ENCODE data around the gene LBHD2. TPM values are rescaled to one million over a fixed set of nuclear protein-coding genes. Genes with fewer than 3 reads are reported as not detected.

LBHD2 gene
- total and polyA plus RNA-seq, 4 donors: not detected

DNA sequence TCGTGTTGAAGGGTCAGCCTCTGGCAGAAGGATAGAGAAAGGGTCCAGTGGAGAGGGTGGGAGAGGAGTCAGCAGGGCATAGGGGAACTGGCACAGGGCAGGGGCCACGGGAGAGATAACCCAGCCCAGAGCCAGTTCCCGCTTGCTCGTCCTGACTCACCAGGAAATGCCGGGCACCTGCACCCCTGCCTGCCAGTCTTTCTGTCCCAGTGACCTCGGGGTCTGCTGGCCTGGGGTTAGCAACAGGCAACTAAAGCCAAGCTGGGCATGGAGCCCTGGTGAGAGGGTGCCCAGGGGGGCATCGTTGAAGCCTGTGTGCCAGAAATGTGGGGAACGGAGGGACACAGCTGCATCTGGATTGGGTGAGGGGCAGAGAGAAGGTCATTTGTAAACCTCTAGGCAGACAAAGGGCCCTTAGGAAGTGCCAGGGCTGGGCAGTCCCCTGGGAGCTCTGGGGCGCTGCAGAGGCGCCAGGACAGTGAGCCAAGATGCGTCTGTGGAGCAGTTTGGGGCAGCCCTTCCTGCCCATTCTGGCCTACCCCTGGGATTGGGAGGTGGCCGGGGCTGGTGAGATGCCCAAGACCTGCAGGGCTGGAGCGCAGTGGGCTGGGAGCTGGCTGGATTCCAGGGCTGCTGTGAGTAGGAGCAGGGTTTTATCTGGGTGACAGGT is 44.8 kb downstream of the LBHD2 start:
- Histone ChIP-seq H3K9me3 (ENCODE audit: control insufficient read depth, low read length) (no peaks in the 10 kb centered on the region), H3K4me1 (ENCODE audit: control insufficient read depth in 1 of 2, insufficient read depth in 2 of 2, low read length in 2 of 2) (no peaks in the 10 kb centered on the region), H3K27me3 (ENCODE audit: control insufficient read depth in 1 of 2, insufficient read depth in 2 of 2, low read length in 1 of 2) (no peaks in the 10 kb centered on the region), H3K27ac (ENCODE audit: low read depth in 1 of 2, low read length in 2 of 2) (no peak overlapping the region), H3K36me3 (ENCODE audit: control insufficient read depth in 1 of 2, insufficient read depth in 2 of 2, low read length in 1 of 2) (no peaks in the 10 kb centered on the region), H3K4me3 (ENCODE audit: low read length in 2 of 2) (no peak overlapping the region)
- DNase-seq: peak in 1 of 2 donors; percentile 76
- no peak for ATAC-seq (ENCODE audit: low FRiP score)
- WGBS, 2 donors: 61 to 68% methylated on average over 13 of the region's 13 CpGs
- intact Hi-C loops (cut with DNase I): no loop called here

DNA sequence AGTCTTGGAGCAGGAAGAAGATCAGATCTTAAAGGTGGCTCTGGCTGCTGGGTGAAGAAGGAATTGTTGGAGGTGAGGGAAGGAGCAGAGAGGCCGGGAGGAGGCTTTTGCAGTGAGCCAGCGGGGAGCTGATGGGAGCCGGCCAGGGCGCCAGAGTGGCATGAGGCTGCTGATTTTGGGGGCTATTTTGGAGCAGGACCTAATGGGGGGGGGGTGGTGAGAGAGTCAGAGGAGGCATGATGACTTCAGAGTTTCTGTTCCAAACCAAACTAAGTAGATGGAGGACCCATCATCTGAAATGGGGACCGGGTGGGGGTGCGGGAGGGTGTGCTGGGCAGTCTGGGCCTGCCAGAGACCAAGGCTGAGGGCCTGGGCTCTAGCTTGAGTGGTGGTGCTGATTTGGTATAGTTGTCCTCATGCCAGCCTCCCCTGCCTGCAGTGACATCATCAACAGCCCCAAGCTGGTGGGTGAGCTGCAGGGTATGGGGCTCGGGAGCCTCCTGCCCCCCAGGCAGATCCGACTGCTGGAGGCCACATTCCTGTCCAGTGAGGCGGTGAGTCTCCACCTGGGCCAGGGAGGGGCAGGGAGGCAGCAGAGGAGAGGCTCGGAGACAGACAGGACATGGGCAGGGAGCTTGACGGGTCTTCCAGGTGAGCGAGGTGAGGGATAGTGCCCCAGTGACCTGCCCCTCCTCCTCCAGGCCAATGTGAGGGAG is 45.4 kb downstream of the LBHD2 start:
- 95 to 96% methylated on average over 11 to 12 of the region's 12 CpGs for WGBS, 2 donors
- Histone ChIP-seq H3K27ac (ENCODE audit: low read depth in 1 of 2, low read length in 2 of 2) (no peak overlapping the region), H3K27me3 (ENCODE audit: control insufficient read depth in 1 of 2, insufficient read depth in 2 of 2, low read length in 1 of 2) (no peaks in the 10 kb centered on the region), H3K36me3 (ENCODE audit: control insufficient read depth in 1 of 2, insufficient read depth in 2 of 2, low read length in 1 of 2) (no peaks in the 10 kb centered on the region), H3K4me3 (ENCODE audit: low read length in 2 of 2) (no peak overlapping the region), H3K4me1 (ENCODE audit: control insufficient read depth in 1 of 2, insufficient read depth in 2 of 2, low read length in 2 of 2) (no peaks in the 10 kb centered on the region), H3K9me3 (ENCODE audit: control insufficient read depth, low read length) (no peaks in the 10 kb centered on the region)
- intact Hi-C loops (cut with DNase I): no loop called here
- DNase-seq: no peak
- ATAC-seq (ENCODE audit: low FRiP score): no peak

GRCh38 chr14:103130017-103130764 is 46.2 kb downstream of the LBHD2 start:
- Histone ChIP-seq H3K27me3 (ENCODE audit: control insufficient read depth in 1 of 2, insufficient read depth in 2 of 2, low read length in 1 of 2) (no peaks in the 10 kb centered on the region), H3K27ac (ENCODE audit: low read depth in 1 of 2, low read length in 2 of 2) (no peak overlapping the region), H3K9me3 (ENCODE audit: control insufficient read depth, low read length) (no peaks in the 10 kb centered on the region), H3K4me3 (ENCODE audit: low read length in 2 of 2) (no peak overlapping the region), H3K4me1 (ENCODE audit: control insufficient read depth in 1 of 2, insufficient read depth in 2 of 2, low read length in 2 of 2) (no peaks in the 10 kb centered on the region), H3K36me3 (ENCODE audit: control insufficient read depth in 1 of 2, insufficient read depth in 2 of 2, low read length in 1 of 2) (no peaks in the 10 kb centered on the region)
- no peak for DNase-seq
- no peak for ATAC-seq (ENCODE audit: low FRiP score)
- intact Hi-C loops (cut with DNase I): no loop called here
- WGBS, 2 donors: 94% methylated on average over 26 of the region's 26 CpGs

DNA sequence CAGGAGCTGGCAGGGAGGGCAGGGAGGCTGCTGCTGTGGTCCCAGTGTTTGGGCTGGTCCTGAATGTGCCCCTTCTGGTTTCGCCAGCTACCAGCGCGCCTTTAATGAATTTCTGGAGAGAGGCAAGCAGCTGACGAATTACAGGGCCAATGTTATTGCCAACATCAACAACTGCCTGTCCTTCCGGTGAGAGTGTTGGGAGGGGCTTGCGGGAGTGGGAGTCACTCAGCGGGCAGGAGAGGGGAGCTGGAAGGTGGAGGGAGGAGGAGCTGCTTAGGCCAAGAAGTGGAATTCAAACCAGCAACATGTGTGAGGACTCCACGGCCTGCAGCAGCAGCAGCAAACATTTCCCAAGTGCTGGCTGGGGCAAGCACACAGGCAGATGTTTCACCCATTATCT is 47.0 kb downstream of the LBHD2 start:
- H3K36me3 ChIP-seq (ENCODE audit: control insufficient read depth in 1 of 2, insufficient read depth in 2 of 2, low read length in 1 of 2): no peaks in the 10 kb centered on the region
- no peaks in the 10 kb centered on the region for H3K9me3 ChIP-seq (ENCODE audit: control insufficient read depth, low read length)
- H3K27me3 ChIP-seq (ENCODE audit: control insufficient read depth in 1 of 2, insufficient read depth in 2 of 2, low read length in 1 of 2): no peaks in the 10 kb centered on the region
- ATAC-seq (ENCODE audit: low FRiP score): no peak
- WGBS, 2 donors: 63 to 64% methylated on average over 8 of the region's 8 CpGs
- H3K4me3 ChIP-seq (ENCODE audit: low read length in 2 of 2): no peak overlapping the region
- H3K4me1 ChIP-seq (ENCODE audit: control insufficient read depth in 1 of 2, insufficient read depth in 2 of 2, low read length in 2 of 2): no peaks in the 10 kb centered on the region
- no peak overlapping the region for H3K27ac ChIP-seq (ENCODE audit: low read depth in 1 of 2, low read length in 2 of 2)
- no peak for DNase-seq
- intact Hi-C loops (cut with DNase I): no loop called here

DNA sequence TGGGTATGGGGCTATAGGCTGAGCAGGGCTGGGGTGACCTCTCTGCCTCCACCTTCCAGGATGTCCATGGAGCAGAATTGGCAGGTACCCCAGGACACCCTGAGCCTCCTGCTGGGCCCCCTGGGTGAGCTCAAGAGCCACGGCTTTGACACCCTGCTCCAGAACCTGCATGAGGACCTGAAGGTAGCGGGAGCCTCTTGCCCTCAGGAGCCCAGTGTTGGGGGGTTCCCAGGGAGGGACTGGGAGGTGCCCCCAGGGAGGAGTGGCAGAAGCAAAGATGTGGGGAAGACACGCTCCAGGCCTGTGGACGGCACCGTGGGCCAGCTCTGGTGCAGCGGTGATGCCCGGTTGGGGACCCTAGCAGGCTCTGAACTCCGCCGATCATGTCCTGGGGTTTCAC is 47.6 kb downstream of the LBHD2 start:
- intact Hi-C loops (cut with DNase I): no loop called here
- Histone ChIP-seq H3K9me3 (ENCODE audit: control insufficient read depth, low read length) (no peaks in the 10 kb centered on the region), H3K27ac (ENCODE audit: low read depth in 1 of 2, low read length in 2 of 2) (no peak overlapping the region), H3K4me3 (ENCODE audit: low read length in 2 of 2) (no peak overlapping the region), H3K36me3 (ENCODE audit: control insufficient read depth in 1 of 2, insufficient read depth in 2 of 2, low read length in 1 of 2) (no peaks in the 10 kb centered on the region), H3K27me3 (ENCODE audit: control insufficient read depth in 1 of 2, insufficient read depth in 2 of 2, low read length in 1 of 2) (no peaks in the 10 kb centered on the region), H3K4me1 (ENCODE audit: control insufficient read depth in 1 of 2, insufficient read depth in 2 of 2, low read length in 2 of 2) (no peaks in the 10 kb centered on the region)
- 96 to 99% methylated on average over 9 of the region's 9 CpGs for WGBS, 2 donors
- no peak for DNase-seq
- ATAC-seq (ENCODE audit: low FRiP score): no peak

DNA sequence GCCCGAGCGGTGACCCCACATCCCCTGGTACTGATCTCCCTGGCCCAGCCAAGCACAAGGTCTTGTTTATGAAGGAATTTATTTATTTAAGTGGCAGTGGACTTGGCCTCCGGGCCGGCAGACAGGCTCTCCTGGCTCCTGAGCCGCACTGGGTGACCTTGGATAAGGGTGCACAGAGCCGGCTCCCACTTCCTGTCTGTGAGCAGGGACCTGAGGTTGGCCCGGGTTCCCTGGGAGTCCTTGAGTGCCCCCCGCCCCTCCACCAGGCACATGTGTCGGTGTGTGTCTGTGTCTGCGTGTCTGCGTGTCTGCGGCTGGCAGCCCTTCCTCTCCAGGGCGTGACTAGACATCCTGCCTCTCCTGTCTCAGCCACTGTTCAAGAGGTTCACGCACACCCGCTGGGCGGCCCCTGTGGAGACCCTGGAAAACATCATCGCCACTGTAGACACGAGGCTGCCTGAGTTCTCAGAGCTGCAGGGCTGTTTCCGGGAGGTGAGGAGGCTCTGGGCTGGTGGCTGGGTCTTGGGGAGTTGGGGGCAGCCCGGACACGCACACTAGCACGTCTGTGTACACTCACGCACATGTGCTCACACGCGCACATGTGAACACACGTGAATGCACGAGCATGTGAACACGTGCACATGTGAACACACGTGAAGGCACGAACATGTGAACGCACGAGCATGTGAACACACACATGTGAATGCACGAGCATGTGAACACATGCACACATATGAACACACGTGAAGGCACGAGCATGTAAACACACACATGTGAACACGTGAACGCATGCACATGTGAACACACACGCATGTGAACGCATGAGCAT is 48.6 kb downstream of the LBHD2 start:
- H3K9me3 ChIP-seq (ENCODE audit: control insufficient read depth, low read length): no peaks in the 10 kb centered on the region
- H3K27me3 ChIP-seq (ENCODE audit: control insufficient read depth in 1 of 2, insufficient read depth in 2 of 2, low read length in 1 of 2): no peaks in the 10 kb centered on the region
- ATAC-seq (ENCODE audit: low FRiP score) (no peak), DNase-seq (no peak)
- H3K4me3 ChIP-seq (ENCODE audit: low read length in 2 of 2): no peak overlapping the region
- intact Hi-C loops (cut with DNase I): no loop called here
- WGBS, 2 donors: 83% methylated on average over 39 of the region's 39 CpGs
- H3K4me1 ChIP-seq (ENCODE audit: control insufficient read depth in 1 of 2, insufficient read depth in 2 of 2, low read length in 2 of 2): no peaks in the 10 kb centered on the region
- H3K27ac ChIP-seq (ENCODE audit: low read depth in 1 of 2, low read length in 2 of 2): no peak overlapping the region
- H3K36me3 ChIP-seq (ENCODE audit: control insufficient read depth in 1 of 2, insufficient read depth in 2 of 2, low read length in 1 of 2): no peaks in the 10 kb centered on the region

- 89 to 93% methylated on average over 25 of the region's 25 CpGs for WGBS, 2 donors
- H3K4me1 ChIP-seq (ENCODE audit: control insufficient read depth in 1 of 2, insufficient read depth in 2 of 2, low read length in 2 of 2): no peaks in the 10 kb centered on the region
- no peak for DNase-seq
- no peak overlapping the region for H3K27ac ChIP-seq (ENCODE audit: low read depth in 1 of 2, low read length in 2 of 2)
- H3K9me3 ChIP-seq (ENCODE audit: control insufficient read depth, low read length): no peaks in the 10 kb centered on the region
- H3K4me3 ChIP-seq (ENCODE audit: low read length in 2 of 2): no peak overlapping the region
- no peaks in the 10 kb centered on the region for H3K36me3 ChIP-seq (ENCODE audit: control insufficient read depth in 1 of 2, insufficient read depth in 2 of 2, low read length in 1 of 2)
- intact Hi-C loops (cut with DNase I): no loop called here
- no peak for ATAC-seq (ENCODE audit: low FRiP score)
- no peaks in the 10 kb centered on the region for H3K27me3 ChIP-seq (ENCODE audit: control insufficient read depth in 1 of 2, insufficient read depth in 2 of 2, low read length in 1 of 2)
These were observed 49.5 kb downstream of the LBHD2 start for GRCh38 chr14:103133210-103134140.

GRCh38 chr14:103134405-103134804 is 50.4 kb downstream of the LBHD2 start:
- no peaks in the 10 kb centered on the region for H3K27me3 ChIP-seq (ENCODE audit: control insufficient read depth in 1 of 2, insufficient read depth in 2 of 2, low read length in 1 of 2)
- H3K9me3 ChIP-seq (ENCODE audit: control insufficient read depth, low read length): no peaks in the 10 kb centered on the region
- WGBS, 2 donors: 50 to 73% methylated on average over 2 of the region's 2 CpGs
- ATAC-seq (ENCODE audit: low FRiP score) (no peak), DNase-seq (no peak)
- no peaks in the 10 kb centered on the region for H3K4me1 ChIP-seq (ENCODE audit: control insufficient read depth in 1 of 2, insufficient read depth in 2 of 2, low read length in 2 of 2)
- no peak overlapping the region for H3K27ac ChIP-seq (ENCODE audit: low read depth in 1 of 2, low read length in 2 of 2)
- H3K36me3 ChIP-seq (ENCODE audit: control insufficient read depth in 1 of 2, insufficient read depth in 2 of 2, low read length in 1 of 2): no peaks in the 10 kb centered on the region
- no peak overlapping the region for H3K4me3 ChIP-seq (ENCODE audit: low read length in 2 of 2)
- intact Hi-C loops (cut with DNase I): no loop called here
